Measurements from ENCODE around the gene POU3F3. TPM values are rescaled to one million over a fixed set of nuclear protein-coding genes. Genes with fewer than 3 reads are reported as not detected.

POU3F3 gene
- polyA plus RNA-seq, 3 donors: not detected

- peaks cover 80 to 98% of the 10 kb centered on the region in 2 donors for H3K27me3 ChIP-seq (ENCODE audit: control insufficient read depth in 2 of 2, insufficient read depth in 2 of 2, low read length in 2 of 2)
- peaks cover 22% of the 10 kb centered on the region for H3K4me1 Mint-ChIP-seq
- no peak overlapping the region for H3K9ac ChIP-seq (ENCODE audit: insufficient read depth, low read length, poor library complexity, severe bottlenecking)
- intact Hi-C loops (cut with micrococcal nuclease): no loop called here
- H3K9me3 Mint-ChIP-seq: peaks cover 0 to 38% (median 9%) of the 10 kb centered on the region in 7 donors
- no peak for DNase-seq
- H3K36me3 Mint-ChIP-seq: peaks cover 4 to 5% of the 10 kb centered on the region in 2 donors
- H3K27me3 Mint-ChIP-seq (ENCODE audit: low read depth in 3 of 3): peaks cover 94 to 100% (median 98%) of the 10 kb centered on the region in 3 donors
- no peaks in the 10 kb centered on the region for H3K79me2 ChIP-seq (ENCODE audit: insufficient read depth, low read length)
- H3K4me1 ChIP-seq (ENCODE audit: control insufficient read depth in 1 of 2, insufficient read depth in 2 of 2, low read length in 2 of 2): peaks cover 15 to 17% of the 10 kb centered on the region in 2 donors
- no peaks in the 10 kb centered on the region for H4K20me1 ChIP-seq (ENCODE audit: insufficient read depth, low read length)
- H3K9me3 ChIP-seq (replicated peaks in 1 of 2; ENCODE audit: control insufficient read depth in 1 of 2, insufficient read depth in 1 of 2, low read length in 2 of 2): peaks cover 0 to 82% of the 10 kb centered on the region in 2 donors
- no peak overlapping the region for H2AFZ ChIP-seq (ENCODE audit: insufficient read depth, low read depth, low read length, poor library complexity, severe bottlenecking)
- H3K4me3 Mint-ChIP-seq: peak overlapping the region in 1 of 2 donors; percentile 69
- H3K4me2 ChIP-seq (replicated peaks; ENCODE audit: extremely low read depth, low read length, poor library complexity, severe bottlenecking): no peak overlapping the region
- no peak overlapping the region for H3K4me3 ChIP-seq (replicated peaks in 1 of 3; ENCODE audit: low read depth in 2 of 3, low read length in 3 of 3)
- WGBS (ENCODE audit: insufficient coverage): 25% methylated on average over 1 of the region's 4 CpGs
- TF ChIP-seq CTCF (IDR thresholded peaks at IDR 0.05): no peak
- no peak overlapping the region for H3K27ac ChIP-seq (ENCODE audit: low read depth in 1 of 2, low read length in 2 of 2)
- no peak overlapping the region for H3K27ac Mint-ChIP-seq
- H3K36me3 ChIP-seq (replicated peaks in 1 of 2; ENCODE audit: control insufficient read depth in 1 of 2, insufficient read depth in 2 of 2, low read length in 2 of 2): no peaks in the 10 kb centered on the region
Measured at GRCh38 chr2:104868505-104868866, 14.6 kb downstream of the POU3F3 start.

GRCh38 chr2:104870100-104870975 lies 16.4 kb downstream of the POU3F3 start:
- peaks cover 14 to 17% of the 10 kb centered on the region in 2 donors for H3K4me1 ChIP-seq (ENCODE audit: control insufficient read depth in 1 of 2, insufficient read depth in 2 of 2, low read length in 2 of 2)
- no peak overlapping the region for H3K27ac Mint-ChIP-seq
- intact Hi-C loops (cut with micrococcal nuclease): loop anchor here in 1 of 2 donors (10.0 kb wide), 1 partner anchor 1706 kb away; no protein-coding TSS in a partner anchor
- no peak overlapping the region for H3K4me2 ChIP-seq (replicated peaks; ENCODE audit: extremely low read depth, low read length, poor library complexity, severe bottlenecking)
- peak overlapping the region in 1 of 2 donors; percentile 91 for H3K4me3 Mint-ChIP-seq
- H3K79me2 ChIP-seq (ENCODE audit: insufficient read depth, low read length): no peaks in the 10 kb centered on the region
- peaks cover 64 to 91% of the 10 kb centered on the region in 2 donors for H3K27me3 ChIP-seq (ENCODE audit: control insufficient read depth in 2 of 2, insufficient read depth in 2 of 2, low read length in 2 of 2)
- H3K36me3 Mint-ChIP-seq: peaks cover 1 to 4% of the 10 kb centered on the region in 2 donors
- no peak overlapping the region for H2AFZ ChIP-seq (ENCODE audit: insufficient read depth, low read depth, low read length, poor library complexity, severe bottlenecking)
- H3K27me3 Mint-ChIP-seq (ENCODE audit: low read depth in 3 of 3): peaks cover 85 to 92% (median 89%) of the 10 kb centered on the region in 3 donors
- peaks cover 0 to 66% of the 10 kb centered on the region in 2 donors for H3K9me3 ChIP-seq (replicated peaks in 1 of 2; ENCODE audit: control insufficient read depth in 1 of 2, insufficient read depth in 1 of 2, low read length in 2 of 2)
- H3K36me3 ChIP-seq (replicated peaks in 1 of 2; ENCODE audit: control insufficient read depth in 1 of 2, insufficient read depth in 2 of 2, low read length in 2 of 2): no peaks in the 10 kb centered on the region
- no peak overlapping the region for H3K4me3 ChIP-seq (replicated peaks in 1 of 3; ENCODE audit: low read depth in 2 of 3, low read length in 3 of 3)
- H3K9me3 Mint-ChIP-seq: peaks cover 0 to 30% (median 9%) of the 10 kb centered on the region in 7 donors
- H4K20me1 ChIP-seq (ENCODE audit: insufficient read depth, low read length): no peaks in the 10 kb centered on the region
- H3K9ac ChIP-seq (ENCODE audit: insufficient read depth, low read length, poor library complexity, severe bottlenecking): no peak overlapping the region
- no peak for DNase-seq
- H3K4me1 Mint-ChIP-seq: peaks cover 27% of the 10 kb centered on the region
- WGBS (ENCODE audit: insufficient coverage): 33% methylated on average over 1 of the region's 4 CpGs
- H3K27ac ChIP-seq (ENCODE audit: low read depth in 1 of 2, low read length in 2 of 2): no peak overlapping the region
- no peak for TF ChIP-seq CTCF (IDR thresholded peaks at IDR 0.05)
